NOMO-1 treated with dmso at 0.1 percent for 144 hours (cell line): ENCODE results near the gene NCS1.

Experiments used
- DNase-seq: peaks from one replicate; lab custom pipeline; 2025; ENCODE audit not compliant: unreplicated experiment; lab: John Stamatoyannopoulos, UW

NCS1 gene

GRCh38 chr9:130193103-130193502, 20.9 kb downstream of the NCS1 start:
- DNase-seq = no peak

- DNase-seq = no peak
Measured at GRCh38 chr9:130193531-130194377, 21.6 kb downstream of the NCS1 start.

- DNase-seq = no peak
Measured at GRCh38 chr9:130194378-130194932, 22.3 kb downstream of the NCS1 start.

- no peak for DNase-seq
Measured at GRCh38 chr9:130195638-130196037, 23.4 kb downstream of the NCS1 start.

DNA sequence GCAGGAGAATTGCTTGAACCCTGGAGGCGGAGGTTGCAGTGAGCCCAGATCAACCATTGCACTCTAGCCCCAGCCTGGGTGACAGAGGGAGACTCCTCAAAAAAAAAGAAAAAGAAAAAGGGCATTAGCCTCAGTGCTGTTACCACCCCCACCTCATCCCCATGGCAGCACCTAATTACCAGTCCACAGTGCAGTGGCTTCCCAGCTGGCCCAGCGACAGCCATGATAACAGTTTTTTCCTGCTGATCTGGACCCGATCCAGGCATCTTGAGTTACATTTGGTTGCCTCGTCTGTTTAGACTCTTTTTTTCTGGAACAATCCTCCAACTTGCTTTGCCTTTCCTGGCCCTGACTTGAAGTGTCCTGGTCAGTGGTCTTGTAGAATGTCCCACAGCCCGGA, 24.4 kb downstream of the NCS1 start:
- no peak for DNase-seq

DNA sequence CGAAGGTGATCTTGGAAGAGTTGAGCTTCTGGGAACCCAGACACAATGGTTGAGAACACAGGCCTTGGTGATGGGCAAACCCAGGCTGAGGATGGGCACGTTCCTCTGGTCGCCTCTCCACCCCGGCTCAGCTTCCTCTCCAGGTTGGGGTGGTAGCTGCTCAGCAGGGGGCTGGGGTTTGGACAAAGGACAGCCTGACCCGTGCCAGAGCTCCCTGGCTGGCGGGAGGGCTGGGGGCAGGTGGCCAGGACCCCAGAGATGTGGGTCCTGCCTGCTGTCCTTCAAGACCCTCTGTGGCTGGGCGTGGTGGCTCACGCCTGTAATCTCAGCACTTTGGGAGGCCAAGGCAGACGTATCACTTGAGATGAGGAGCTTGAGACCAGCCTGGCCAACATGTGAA, 25.2 kb downstream of the NCS1 start:
- no peak for DNase-seq

DNA sequence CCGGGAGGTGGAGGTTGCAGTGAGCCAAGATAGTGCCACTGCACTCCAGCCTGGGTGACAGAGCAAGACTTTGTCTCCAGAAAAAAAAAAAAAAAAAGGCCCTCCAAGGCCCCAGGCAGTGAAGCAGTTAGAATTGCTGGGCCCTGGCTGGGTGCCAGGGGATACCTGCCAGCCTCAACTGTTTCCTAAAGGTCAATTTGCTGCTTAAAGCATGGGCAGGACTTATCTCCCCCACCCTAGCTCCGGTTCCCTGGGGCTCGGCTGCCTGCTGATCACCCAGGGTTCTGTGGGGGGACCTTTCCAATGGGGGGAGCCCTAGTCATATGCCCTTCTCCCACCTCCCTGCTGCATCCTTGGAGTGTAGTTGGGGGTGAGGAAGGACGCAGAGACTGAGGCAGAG, 25.7 kb downstream of the NCS1 start:
- no peak for DNase-seq

GRCh38 chr9:130198501-130199179, 26.4 kb downstream of the NCS1 start:
- no peak for DNase-seq

DNA sequence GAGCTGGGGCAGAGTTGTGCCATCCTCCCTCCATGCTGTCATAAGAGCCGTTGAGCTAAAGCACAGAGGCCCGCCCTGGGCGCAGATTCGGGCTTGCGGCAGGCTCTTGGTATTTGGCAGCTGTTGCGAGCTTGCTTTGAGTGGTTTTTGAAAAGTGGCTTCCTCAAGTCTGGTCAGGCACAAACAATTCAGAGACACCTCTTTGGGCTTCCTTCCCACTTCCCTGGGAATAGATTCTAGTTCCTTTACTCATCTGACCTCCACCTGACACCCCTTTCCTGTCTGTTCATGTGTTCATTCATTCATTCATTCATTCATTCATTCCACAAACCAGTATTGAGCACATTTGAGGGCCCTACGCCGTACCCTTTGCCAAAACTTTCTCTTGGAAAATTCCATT, 27.4 kb downstream of the NCS1 start:
- no peak for DNase-seq

DNA sequence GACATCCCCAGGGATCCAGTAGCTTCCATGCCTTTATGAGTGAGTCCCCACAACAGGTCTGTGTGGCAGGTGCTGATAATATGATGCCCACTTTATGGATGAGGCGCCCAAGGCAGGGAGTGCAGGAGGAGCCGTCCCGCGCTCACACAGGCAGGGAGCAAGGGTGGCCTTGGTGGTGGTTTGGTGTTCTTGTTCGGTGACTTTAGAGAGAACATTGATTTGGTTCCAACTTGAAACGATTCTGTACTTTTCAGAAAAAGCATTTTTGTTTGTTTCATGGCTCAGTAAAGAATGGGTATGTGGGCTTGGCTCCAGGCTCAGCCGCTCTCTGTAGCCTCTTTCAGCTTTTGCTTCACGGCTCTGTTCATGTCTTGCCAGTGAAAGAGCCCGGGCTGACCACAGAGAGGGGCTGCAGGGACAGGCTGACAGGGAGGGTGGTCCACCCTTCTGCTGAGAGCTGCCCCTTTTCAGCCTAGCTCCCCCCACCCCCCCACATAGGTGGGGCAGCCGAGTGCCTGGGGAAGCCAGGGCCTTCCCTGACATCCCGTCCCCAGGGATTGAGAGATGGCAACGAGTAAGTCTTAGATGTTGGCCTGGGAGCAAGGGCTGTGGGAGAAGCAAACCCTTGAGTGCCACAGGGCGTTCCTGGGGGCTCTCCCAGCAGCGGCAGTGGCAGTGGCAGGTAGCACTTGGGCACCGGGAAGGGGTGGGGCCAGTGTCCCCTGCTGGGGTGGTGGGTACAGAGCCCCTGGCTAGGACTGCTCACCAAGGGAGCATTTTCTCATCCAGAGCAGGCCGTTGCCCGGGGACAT, 28.0 kb downstream of the NCS1 start:
- no peak for DNase-seq

DNA sequence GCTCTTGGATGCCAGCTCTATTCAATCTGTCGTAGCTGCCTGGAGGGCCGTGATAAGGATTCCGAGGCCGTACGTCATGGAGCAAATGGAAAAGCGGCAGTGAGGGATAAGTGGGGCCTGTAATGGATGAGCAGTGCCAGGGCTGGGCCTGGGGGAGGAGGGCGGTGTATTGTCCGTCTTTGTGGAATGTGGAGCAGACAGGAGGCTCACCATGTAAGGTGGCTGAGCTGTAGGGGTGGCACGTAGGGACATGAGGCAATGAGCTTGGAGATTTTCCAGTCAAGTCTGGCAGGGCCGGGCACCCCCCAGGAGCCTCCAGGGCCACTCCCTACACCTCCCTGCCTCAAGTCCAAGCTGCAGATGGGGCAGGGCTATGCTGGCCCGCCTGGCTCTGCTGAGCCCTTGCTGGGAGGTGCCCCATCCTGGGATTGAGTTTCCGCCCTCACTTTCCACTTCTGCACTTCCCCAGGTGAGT, 29.2 kb downstream of the NCS1 start:
- DNase-seq = no peak

DNA sequence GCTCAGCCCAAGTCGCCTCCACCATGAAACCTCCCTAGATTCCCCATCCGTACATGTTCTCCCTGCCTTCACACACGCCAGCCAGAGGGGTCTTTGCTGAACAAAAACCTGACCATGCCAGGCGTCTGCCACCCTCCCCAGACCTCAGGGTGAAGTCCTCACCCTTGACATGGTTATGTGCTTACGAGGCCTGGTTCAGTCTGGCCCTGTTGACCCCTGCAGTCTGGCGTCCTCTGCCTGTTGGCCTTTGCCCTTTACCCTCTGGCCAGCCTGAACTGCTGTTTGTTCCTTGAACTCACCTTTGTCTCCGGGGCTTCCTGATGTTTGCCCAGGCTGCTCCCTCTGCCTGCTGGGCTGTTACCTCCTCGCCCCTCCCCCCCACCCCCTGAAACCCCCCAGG, 29.8 kb downstream of the NCS1 start:
- no peak for DNase-seq

GRCh38 chr9:130204341-130204740, 32.1 kb downstream of the NCS1 start:
- DNase-seq = no peak

GRCh38 chr9:130204959-130205358, 32.8 kb downstream of the NCS1 start:
- DNase-seq = no peak

- no peak for DNase-seq
Measured at GRCh38 chr9:130205912-130206311, 33.7 kb downstream of the NCS1 start.

- no peak for DNase-seq
Measured at GRCh38 chr9:130206579-130206978, 34.4 kb downstream of the NCS1 start.

DNA sequence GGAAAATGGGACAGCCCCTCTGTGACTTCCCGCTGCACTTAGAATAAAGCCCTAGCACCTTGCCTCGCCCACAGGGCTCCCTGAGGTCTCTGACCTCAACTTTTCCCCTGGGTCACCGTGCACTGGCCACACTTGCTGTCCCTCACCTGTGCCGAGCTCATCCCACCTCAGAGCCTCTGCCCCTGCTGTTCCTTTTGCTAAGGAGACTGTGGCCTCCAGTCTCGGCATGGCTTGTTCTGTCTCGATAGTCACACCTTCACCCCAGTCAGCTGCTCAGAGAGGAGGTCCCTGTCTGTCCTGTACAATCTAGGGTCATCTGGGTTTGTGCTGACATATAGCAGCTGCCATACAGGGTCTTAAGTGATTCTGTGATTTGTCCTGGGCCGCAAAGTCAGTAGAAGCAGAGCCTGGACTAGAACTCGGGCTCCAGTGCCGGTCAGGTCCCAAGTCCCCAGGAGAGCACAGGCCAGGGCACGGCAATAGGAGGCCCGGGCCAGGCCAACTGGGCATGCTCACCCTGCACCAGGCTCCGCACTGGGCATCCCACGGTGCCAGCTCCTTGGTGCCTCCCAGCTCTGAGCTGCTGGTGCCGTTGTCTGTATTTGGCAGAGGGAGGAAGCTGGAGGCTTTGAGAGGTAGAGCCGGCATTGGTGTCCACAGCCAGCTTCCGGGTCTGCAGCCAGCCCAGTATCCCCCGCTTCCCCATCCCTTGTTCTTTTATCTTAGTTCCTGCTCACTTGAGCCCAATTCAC, 35.2 kb downstream of the NCS1 start:
- no peak for DNase-seq

DNA sequence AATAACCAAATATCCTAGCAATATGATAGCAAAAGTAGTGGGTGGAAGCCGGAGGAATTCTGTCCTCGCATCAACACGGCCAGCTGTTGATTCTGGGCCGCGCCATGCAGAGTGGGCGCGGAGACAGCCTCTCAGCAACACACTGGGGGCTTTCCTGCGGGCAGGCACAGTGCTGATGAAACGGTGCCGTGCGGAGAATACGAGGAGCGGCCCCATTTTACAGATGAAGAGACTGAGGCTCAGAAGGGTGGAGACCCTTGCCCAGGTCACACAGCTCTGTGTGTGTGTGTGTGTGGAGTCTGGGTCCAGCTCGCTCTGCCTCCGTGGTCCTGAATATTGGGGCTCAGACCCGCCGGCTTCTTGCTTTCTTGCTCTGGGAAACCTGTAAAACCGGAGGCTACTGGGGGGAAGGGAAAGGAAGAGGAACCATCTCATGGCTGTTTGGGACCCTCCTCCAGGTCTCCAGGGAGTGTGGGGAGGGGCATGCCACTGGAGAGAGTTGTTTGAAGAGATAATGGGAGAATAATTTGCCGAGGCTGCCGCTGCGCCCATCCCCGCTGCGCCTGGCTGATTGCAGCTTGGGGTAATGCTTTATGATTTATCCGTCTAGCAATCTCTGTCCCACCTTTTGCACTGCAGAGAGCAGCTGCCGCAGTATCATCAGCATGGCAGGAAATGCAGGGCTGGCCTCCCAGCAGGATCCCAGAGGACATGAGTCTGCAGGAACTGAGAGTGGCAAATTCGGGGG, 36.6 kb downstream of the NCS1 start:
- DNase-seq = no peak

DNA sequence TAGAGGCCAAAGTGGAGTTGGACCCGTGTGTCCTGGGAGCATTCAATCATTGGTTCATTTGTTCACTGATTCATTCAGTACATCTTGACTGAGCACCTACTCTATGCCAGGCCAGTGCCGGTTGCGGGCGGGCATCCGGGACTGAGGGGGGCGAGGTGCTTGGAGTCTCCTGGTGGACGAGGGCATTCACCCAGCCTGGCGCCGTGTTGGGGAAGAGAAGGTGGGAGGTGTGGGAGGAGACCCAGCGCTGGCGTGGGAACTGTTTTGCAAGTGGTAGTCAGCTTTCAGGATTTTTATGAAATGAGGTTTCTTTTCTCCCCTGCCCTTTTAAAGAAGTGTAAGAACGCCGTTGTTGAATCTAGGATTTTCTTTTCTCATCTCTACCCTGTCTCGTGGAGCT, 37.2 kb downstream of the NCS1 start:
- no peak for DNase-seq
